IMR-90 (cell line): ENCODE results near the gene BCL2. TPM values are rescaled to one million over a fixed set of nuclear protein-coding genes. Genes with fewer than 3 reads are reported as not detected.
A peak's percentile ranks its signal among the peaks of the same experiment; 100 is the strongest.

Experiments used
- ATAC-seq: fragments of 200-7000 bp; cut with Tn5 transposase; 2 replicates; pipeline ENCODE4 v1.9.1; 2020; ENCODE audit warnings: low read depth, mild to moderate bottlenecking, moderate library complexity
- BruUV-seq: library from RNA; stranded (reverse); fragments of 400-500 nt; replicated peaks from 2 replicates; lab custom pipeline; 2021; lab: Mats Ljungman, UMichigan
- CTCF ChIA-PET: fragments of 300-600 bp; formaldehyde crosslinking; extraction: SDS; loops from one replicate; lab custom pipeline; 2021; ENCODE audit warnings: antibody characterized with exemption; lab: Yijun Ruan, JAX
- POLR2A ChIA-PET: fragments of 300-600 bp; sonication (Branson Sonifier 250); formaldehyde crosslinking; loops from one replicate; lab custom pipeline; 2022; ENCODE audit warnings: antibody characterized with exemption; ENCODE audit not compliant: unreplicated experiment; lab: Charles Lee
- DNase-seq: peaks from one replicate; pipeline ENCODE4 v3.0.0; 2013
- H2AFZ ChIP-seq: replicated peaks from 2 replicates; pipeline ENCODE3; 2013; ENCODE audit warnings: low read length, mild to moderate bottlenecking; ENCODE audit not compliant: poor library complexity
- H2AK5ac ChIP-seq: 2 replicates; pipeline ENCODE4 v1.6.1; 2013; ENCODE audit warnings: low read depth, low read length, inconsistent platforms
- H2AK9ac ChIP-seq: replicated peaks from 2 replicates; pipeline ENCODE3; 2013; ENCODE audit warnings: mild to moderate bottlenecking, low read depth, low read length, moderate library complexity; ENCODE audit not compliant: poor library complexity
- H2BK120ac ChIP-seq: 2 replicates; pipeline ENCODE4 v1.6.1; 2013; ENCODE audit warnings: low read depth, low read length, inconsistent platforms
- H2BK15ac ChIP-seq: 3 replicates; pipeline ENCODE4 v1.6.1; 2013; ENCODE audit warnings: low read depth, low read length, inconsistent platforms
- H2BK20ac ChIP-seq: 2 replicates; pipeline ENCODE4 v1.6.1; 2013; ENCODE audit warnings: low read depth, mild to moderate bottlenecking, inconsistent platforms, low read length, moderate library complexity
- H2BK5ac ChIP-seq: 2 replicates; pipeline ENCODE4 v1.6.1; 2013; ENCODE audit warnings: mild to moderate bottlenecking, low read depth, low read length, inconsistent platforms; ENCODE audit not compliant: poor library complexity, severe bottlenecking
- H3K14ac ChIP-seq: replicated peaks from 2 replicates; pipeline ENCODE4 v1.6.1; 2013; ENCODE audit warnings: low read depth, low read length, inconsistent platforms
- H3K18ac ChIP-seq: 2 replicates; pipeline ENCODE4 v1.6.1; 2013; ENCODE audit warnings: low read depth, low read length, control low read depth
- H3K23ac ChIP-seq: 2 replicates; pipeline ENCODE4 v1.6.1; 2013; ENCODE audit warnings: low read depth, low read length, inconsistent platforms
- H3K27ac ChIP-seq: 2 replicates; pipeline ENCODE4 v1.5.1; 2013; ENCODE audit warnings: mild to moderate bottlenecking, control low read depth, low read length; ENCODE audit not compliant: insufficient read depth
- H3K27me3 ChIP-seq: 2 replicates; pipeline ENCODE4 v1.6.1; 2013; ENCODE audit warnings: low read length; ENCODE audit not compliant: control insufficient read depth, insufficient read depth
- H3K36me3 ChIP-seq: 2 replicates; pipeline ENCODE4 v1.6.1; 2013; ENCODE audit warnings: low read length, mixed read lengths; ENCODE audit not compliant: control insufficient read depth, insufficient read depth
- H3K4ac ChIP-seq: 2 replicates; pipeline ENCODE4 v1.6.1; 2013; ENCODE audit warnings: low read depth, low read length, inconsistent platforms
- H3K4me1 ChIP-seq: 2 replicates; pipeline ENCODE4 v1.6.1; 2013; ENCODE audit warnings: low read length, mixed read lengths; ENCODE audit not compliant: control insufficient read depth, insufficient read depth
- H3K4me2 ChIP-seq: 2 replicates; pipeline ENCODE4 v1.6.1; 2013; ENCODE audit warnings: low read depth, mild to moderate bottlenecking, control low read depth, low read length, moderate library complexity
- H3K4me3 ChIP-seq: 2 replicates; pipeline ENCODE4 v1.5.1; 2013; ENCODE audit warnings: low read depth, mild to moderate bottlenecking, control low read depth, low read length, moderate library complexity; ENCODE audit not compliant: insufficient read depth
- H3K56ac ChIP-seq: 2 replicates; pipeline ENCODE4 v1.6.1; 2013; ENCODE audit warnings: low read length, inconsistent platforms; ENCODE audit not compliant: insufficient read depth; ENCODE audit errors: extremely low read depth
- H3K79me1 ChIP-seq, 2 experiments: 2 replicates each; pipeline ENCODE4 v1.6.1; 2013; ENCODE audit warnings: low read length in 2 of 2, inconsistent platforms in 1 of 2, low read depth in 1 of 2
- H3K9ac ChIP-seq: 2 replicates; pipeline ENCODE4 v1.6.1; 2013; ENCODE audit warnings: low read depth, low read length, control low read depth
- H3K9me1 ChIP-seq: 2 replicates; pipeline ENCODE4 v1.6.1; 2013; ENCODE audit warnings: low read length, inconsistent platforms; ENCODE audit not compliant: insufficient read depth
- H3K9me3 ChIP-seq: 2 replicates; pipeline ENCODE4 v1.6.1; 2013; ENCODE audit warnings: low read length; ENCODE audit not compliant: control insufficient read depth, insufficient read depth
- H4K20me1 ChIP-seq: 2 replicates; pipeline ENCODE4 v1.6.1; 2013; ENCODE audit warnings: low read length, inconsistent platforms; ENCODE audit not compliant: insufficient read depth
- H4K5ac ChIP-seq: 2 replicates; pipeline ENCODE4 v1.6.1; 2013; ENCODE audit warnings: mild to moderate bottlenecking, low read depth, low read length, control low read depth
- H4K8ac ChIP-seq, 2 experiments: 2 replicates each; pipeline ENCODE4 v1.6.1; 2013; ENCODE audit warnings: low read depth in 2 of 2, low read length in 2 of 2, control low read depth in 1 of 2, inconsistent platforms in 1 of 2
- H4K91ac ChIP-seq: 2 replicates; pipeline ENCODE4 v1.6.1; 2013; ENCODE audit warnings: low read depth, low read length, inconsistent platforms; ENCODE audit not compliant: insufficient read depth
- BHLHE40 ChIP-seq: fragments of 150-350 bp; IDR thresholded peaks from 2 replicates; pipeline ENCODE4 v1.6.1; 2016; ENCODE audit warnings: mild to moderate bottlenecking, low read depth, low read length
- FOS ChIP-seq: fragments of 150-350 bp; IDR thresholded peaks from 2 replicates; pipeline ENCODE4 v1.6.1; 2016; ENCODE audit warnings: low read depth, low read length
- MAZ ChIP-seq: IDR thresholded peaks from 2 replicates; pipeline ENCODE4 v1.6.1; 2012; ENCODE audit warnings: low read depth, mild to moderate bottlenecking, low read length, improper control_type of control experiment, moderate library complexity, borderline replicate concordance
- MXI1 ChIP-seq: IDR thresholded peaks from 2 replicates; pipeline ENCODE4 v1.6.1; 2012; ENCODE audit warnings: low read depth, mild to moderate bottlenecking, low read length, moderate library complexity, borderline replicate concordance
- POLR2A ChIP-seq: IDR thresholded peaks from 2 replicates; pipeline ENCODE4 v1.6.1; 2012; ENCODE audit warnings: mild to moderate bottlenecking, low read depth, low read length
- RFX5 ChIP-seq: IDR thresholded peaks from 2 replicates; pipeline ENCODE4 v1.8.0; 2012; ENCODE audit warnings: low read depth, mild to moderate bottlenecking, low read length, moderate library complexity
- SMC3 ChIP-seq: fragments of 150-350 bp; IDR thresholded peaks from 2 replicates; pipeline ENCODE4 v1.6.1; 2016; ENCODE audit warnings: low read depth, mild to moderate bottlenecking, antibody characterized with exemption, low read length, moderate library complexity
- WGBS, 2 experiments: methylation state at CpG; one replicate each; pipeline versions ENCODE4 v1.1.5 to v1.1.7; 2013; ENCODE audit warnings: missing lambda C conversion rate in 2 of 2; ENCODE audit not compliant: insufficient read length in 1 of 2; ENCODE audit errors: extremely low coverage in 2 of 2; 5-methylcytosine and 5-hydroxymethylcytosine counted together
- dilution Hi-C: fragments of 300-500 bp; cut with HindIII; formaldehyde crosslinking; loops from one replicate; pipeline ENCODE4 v1.14.3; 2018; ENCODE audit warnings: low sequenced_read_pairs; ENCODE audit not compliant: unreplicated experiment
- in situ Hi-C: fragments of 300-500 bp; cut with MboI; formaldehyde crosslinking; loops from 3 replicates; pipeline ENCODE4 v1.14.3; 2019; ENCODE audit warnings: low sequenced_read_pairs, inconsistent platforms, mixed read lengths
- intact Hi-C: fragments of 100-400 bp; cut with micrococcal nuclease; formaldehyde crosslinking; loops from 2 replicates; pipeline ENCODE4 v1.10.0; 2022
- polyA plus RNA-seq, 3 experiments: library from polyadenylated mRNA; depleted of rRNA; stranded (reverse); fragments of >200 nt; gene quantifications; 2 replicates each; pipeline ENCODE4 v1.2.3, GENCODE V29; 2012; ENCODE audit warnings: low replicate concordance in 1 of 3
- total RNA-seq: library from RNA; depleted of rRNA; stranded (reverse); fragments of >200 nt; gene quantifications from 2 replicates; pipeline ENCODE4 v1.2.3, GENCODE V29; 2012

Gene BCL2
- total and polyA plus RNA-seq, 2 of the 4 experiments (the other 2 are of a cell fraction), result 0.24 to 0.54 TPM

GRCh38 chr18:63367053-63367953 is 47.7 kb upstream of the BCL2 start, which contains the start of gene KDSR:
Gene KDSR (minus strand): TSS chr18:63367206. CDS start chr18:63367118, 88 bp downstream.
- no peaks in the 10 kb centered on the region for H3K27me3 ChIP-seq
- H3K9me3 ChIP-seq, result no peaks in the 10 kb centered on the region
- peak within 1 kb of the TSS; percentile 45 for H3K18ac ChIP-seq
- peak within 1 kb of the TSS; percentile 94 for H3K27ac ChIP-seq
- 0 out of 2 replicates have a peak, but pooled peaks cover 3% of the 10 kb centered on the region for H3K4me1 ChIP-seq
- peak within 1 kb of the TSS; percentile 87 for H3K14ac ChIP-seq
- in situ Hi-C loops (no loop called here), dilution Hi-C loops (no loop called here), intact Hi-C loops (loop anchor here (1.0 kb wide), 2 partner anchors 31 to 55 kb away; partner anchors contain the start of gene VPS4B)
- H3K79me1 ChIP-seq, result peaks cover 6 to 31% of the 10 kb centered on the region in 2 experiments
- H3K23ac ChIP-seq, result peak within 1 kb of the TSS; percentile 99
- CTCF ChIA-PET, result interaction anchor here (0.5 to 0.9 kb wide), 2 partner anchors 13 to 52 kb away, joined by 3 to 4 read pairs; no protein-coding TSS in a partner anchor
- H3K4me2 ChIP-seq, result peak within 1 kb of the TSS; percentile 84
- peak within 1 kb of the TSS; percentile 40; the same call in 1 of the 2 replicates for H2BK20ac ChIP-seq
- peak within 1 kb of the TSS; percentile 96; the same call in 2 of the 3 replicates for H2BK15ac ChIP-seq
- peak within 1 kb of the TSS; percentile 79 for H4K91ac ChIP-seq
- peak within 1 kb of the TSS; percentile 75 to 91 for H4K8ac ChIP-seq
- H4K5ac ChIP-seq, result peak within 1 kb of the TSS; percentile 58; the same call in 1 of the 2 replicates
- ATAC-seq (peak; percentile 95), DNase-seq (peak; percentile 99)
- peaks cover 1% of the 10 kb centered on the region for H3K36me3 ChIP-seq
- H3K56ac ChIP-seq, result peak within 1 kb of the TSS; percentile 83
- H3K4me3 ChIP-seq, result peak within 1 kb of the TSS; percentile 88
- peak within 1 kb of the TSS; percentile 83 for H3K9ac ChIP-seq
- H4K20me1 ChIP-seq, result peaks cover 16% of the 10 kb centered on the region
- H2AK9ac ChIP-seq, result peak within 1 kb of the TSS; percentile 96
- peak within 1 kb of the TSS; percentile 90 for H2BK5ac ChIP-seq
- H3K9me1 ChIP-seq, result peaks cover 2% of the 10 kb centered on the region
- peak within 1 kb of the TSS; percentile 91 for H3K4ac ChIP-seq
- no TSS peak for BruUV-seq
- 0% methylated on average over 49 of the region's 90 CpGs; no CpG with 5 or more reads in 1 of the 2 experiments for WGBS, 2 experiments
- H2AK5ac ChIP-seq, result peak within 1 kb of the TSS; percentile 92; the same call in 1 of the 2 replicates
- POLR2A ChIA-PET, result interaction anchor here (0.5 to 0.7 kb wide), 2 partner anchors 31 to 668 kb away, joined by 5 read pairs; no protein-coding TSS in a partner anchor
- H2AFZ ChIP-seq, result peak within 1 kb of the TSS; percentile 99
- peak; percentile 67 for TF ChIP-seq BHLHE40
- TF ChIP-seq MAZ, result peak; percentile 87
- 0 out of 2 replicates have a peak, but pooled peaks have one; percentile 18 for TF ChIP-seq SMC3
- no peak; the same call in 1 of the 2 replicates for TF ChIP-seq RFX5
- peak; percentile 50 for TF ChIP-seq MXI1
- no peak; the same call in 1 of the 2 replicates for TF ChIP-seq FOS
- TF ChIP-seq POLR2A, result peak; percentile 95
- H2BK120ac ChIP-seq, result peak within 1 kb of the TSS; percentile 87
